Left ventricle myocardium superior (tissue), 1 donor: ENCODE results near the gene SORCS2. TPM values are rescaled to one million over a fixed set of nuclear protein-coding genes. Genes with fewer than 3 reads are reported as not detected.

Experiments used
- ATAC-seq: fragments of 200-7000 bp; cut with Tn5 transposase; one replicate; pipeline ENCODE4 v1.9.1; 2020; ENCODE audit warnings: mild to moderate bottlenecking, moderate library complexity
- DNase-seq: peaks from one replicate; pipeline ENCODE4 v3.0.0-alpha.2; 2020
- intact Hi-C: fragments of 100-400 bp; cut with micrococcal nuclease; formaldehyde crosslinking; loops from one replicate; pipeline ENCODE4 v1.11.0; 2022
- total RNA-seq: library from RNA; stranded (reverse); fragmentation: NEBNext Ultra II Directional; extraction: Animal tissue kit (Norgen Biotek cat#: 25700); gene quantifications from one replicate; pipeline ENCODE4 v1.2.1, GENCODE V29; 2021
- donor health status: DM: no; HTN: yes; CAD: no; lungs with severe emphysema.

Gene SORCS2
- total RNA-seq, 1 donor from 2014 or later: 1.5 TPM

DNA sequence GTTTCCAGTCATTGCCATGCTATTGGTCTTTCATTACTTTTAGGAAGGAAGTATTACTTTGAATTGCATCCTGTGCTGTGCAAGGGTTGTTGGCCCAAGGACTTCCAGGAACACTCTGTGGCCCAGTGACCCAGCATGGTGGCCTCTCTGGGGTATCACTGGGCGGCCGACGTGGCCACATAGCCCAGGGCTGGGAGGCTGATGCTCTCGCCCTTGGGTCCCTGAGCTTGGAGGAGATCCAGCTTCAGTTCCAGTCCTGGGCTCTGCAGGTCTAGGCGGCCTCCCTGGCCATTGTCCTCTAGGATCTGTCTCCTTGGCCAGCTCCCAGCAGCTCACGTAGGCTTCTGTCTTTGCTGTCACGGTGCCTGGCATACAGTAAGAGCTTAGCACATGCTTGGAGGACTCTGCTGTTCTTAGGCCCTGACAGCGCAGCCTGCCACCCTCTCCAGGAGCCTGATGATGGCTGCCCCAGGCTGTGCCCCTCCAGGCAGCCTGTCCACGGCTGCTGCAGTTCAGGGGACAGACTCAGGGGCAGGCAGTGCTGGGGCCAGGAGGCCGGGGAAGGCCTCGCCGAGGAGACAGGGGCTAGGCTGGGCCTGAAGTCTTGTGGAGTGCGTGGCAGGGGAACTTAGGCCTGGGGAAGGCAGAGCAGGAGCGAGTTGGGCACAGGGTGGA is 42.2 kb downstream of the SORCS2 start:
- DNase-seq: no peak

DNA sequence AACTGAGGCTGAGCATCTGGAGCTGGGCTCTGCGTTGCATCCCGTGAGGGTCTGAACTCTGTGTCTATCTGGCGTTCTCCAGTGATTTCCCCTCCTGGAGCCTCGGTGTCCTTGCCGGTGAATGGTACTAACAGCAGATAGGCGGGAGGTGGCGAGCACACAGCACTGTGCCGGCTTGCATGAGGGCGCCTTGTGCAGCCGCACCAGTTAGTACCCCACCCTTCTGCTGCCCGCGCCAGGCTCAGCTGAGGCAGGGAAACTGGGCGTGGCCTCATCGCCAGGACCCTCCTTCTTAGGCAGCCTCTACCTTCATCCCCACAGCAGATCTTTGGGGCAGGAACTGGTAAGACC is 42.7 kb downstream of the SORCS2 start:
- intact Hi-C loops: no loop called here
- no peak for ATAC-seq

More for the DNA sequence above, 42.2 kb downstream of the SORCS2 start:
- ATAC-seq: no peak
- intact Hi-C loops: no loop called here

DNA sequence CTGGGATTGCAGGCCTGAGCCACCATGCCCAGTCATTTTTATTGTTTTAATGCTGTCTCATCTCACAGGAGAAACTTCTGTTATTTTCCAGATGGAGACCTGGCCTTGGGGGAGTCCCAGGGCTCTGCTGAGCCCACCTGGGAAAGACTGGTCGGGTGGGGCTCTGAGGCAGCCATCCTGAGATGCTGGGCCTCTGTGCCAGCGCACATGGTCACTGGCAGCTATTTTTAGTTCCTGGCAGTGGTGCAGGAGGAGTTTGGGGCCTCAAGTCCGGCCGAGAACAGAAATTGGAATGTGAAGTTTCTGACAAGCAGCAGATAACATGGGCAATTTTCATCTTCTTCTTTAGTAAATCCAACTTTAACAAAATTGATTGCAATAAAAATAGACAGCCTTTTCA is 44.5 kb downstream of the SORCS2 start:
- intact Hi-C loops: no loop called here
- DNase-seq: peak; percentile 62
- ATAC-seq: peak; percentile 81

More for the DNA sequence above, 42.7 kb downstream of the SORCS2 start:
- DNase-seq: no peak

DNA sequence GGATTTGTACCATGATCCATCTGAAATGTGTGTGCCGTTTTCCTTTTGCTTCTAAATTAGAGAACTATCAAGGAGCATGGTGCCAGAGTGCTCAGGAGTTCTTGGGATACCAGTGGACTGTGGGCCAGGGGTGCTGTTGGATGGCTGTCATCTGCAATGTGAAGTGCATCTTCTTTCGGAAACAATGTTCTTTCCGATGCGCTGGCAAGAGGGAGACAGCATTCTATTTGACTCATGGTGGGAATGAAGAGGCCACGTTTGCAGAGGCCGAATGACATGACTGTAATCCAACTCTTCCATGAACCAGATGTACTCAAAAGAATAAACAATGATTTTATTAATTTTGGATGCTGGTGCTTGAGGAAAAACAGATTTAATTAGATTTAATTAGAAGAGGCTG is 45.5 kb downstream of the SORCS2 start:
- intact Hi-C loops: no loop called here
- ATAC-seq: peak; percentile 77
- DNase-seq: no peak

DNA sequence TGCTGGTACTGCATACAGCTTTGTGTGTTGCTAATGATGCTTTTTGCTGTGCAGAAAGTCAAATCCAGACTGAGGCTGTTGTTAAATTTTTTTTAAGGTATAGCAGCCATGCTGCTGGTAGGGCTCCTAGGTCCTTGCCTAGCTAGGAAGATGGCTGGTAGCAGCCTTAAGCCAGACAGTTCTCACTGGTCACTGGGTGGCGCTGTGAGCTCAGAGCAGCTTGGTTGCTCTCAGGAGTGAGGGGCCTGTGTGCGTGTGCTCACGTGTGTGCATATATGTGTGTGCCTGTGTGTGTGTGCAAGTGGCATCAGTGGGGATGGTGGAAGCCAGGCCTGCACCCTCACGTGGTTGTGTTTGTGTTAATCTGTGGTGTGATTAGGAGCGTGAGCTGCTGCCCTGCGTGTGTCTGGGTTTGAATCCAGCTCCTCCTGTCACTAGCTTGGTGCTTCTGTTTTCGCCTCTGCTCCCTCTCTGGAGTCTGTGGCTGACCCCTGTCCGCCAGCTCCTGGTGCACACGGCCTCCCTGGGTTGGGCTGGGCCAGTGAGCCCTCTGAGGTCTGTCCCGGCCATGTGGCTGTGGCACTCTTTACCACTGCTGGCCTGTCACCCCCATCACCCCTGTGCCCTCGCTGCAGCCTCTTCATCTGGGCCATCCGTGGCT is 46.1 kb downstream of the SORCS2 start:
- DNase-seq (no peak), ATAC-seq (no peak)
- intact Hi-C loops: no loop called here

DNA sequence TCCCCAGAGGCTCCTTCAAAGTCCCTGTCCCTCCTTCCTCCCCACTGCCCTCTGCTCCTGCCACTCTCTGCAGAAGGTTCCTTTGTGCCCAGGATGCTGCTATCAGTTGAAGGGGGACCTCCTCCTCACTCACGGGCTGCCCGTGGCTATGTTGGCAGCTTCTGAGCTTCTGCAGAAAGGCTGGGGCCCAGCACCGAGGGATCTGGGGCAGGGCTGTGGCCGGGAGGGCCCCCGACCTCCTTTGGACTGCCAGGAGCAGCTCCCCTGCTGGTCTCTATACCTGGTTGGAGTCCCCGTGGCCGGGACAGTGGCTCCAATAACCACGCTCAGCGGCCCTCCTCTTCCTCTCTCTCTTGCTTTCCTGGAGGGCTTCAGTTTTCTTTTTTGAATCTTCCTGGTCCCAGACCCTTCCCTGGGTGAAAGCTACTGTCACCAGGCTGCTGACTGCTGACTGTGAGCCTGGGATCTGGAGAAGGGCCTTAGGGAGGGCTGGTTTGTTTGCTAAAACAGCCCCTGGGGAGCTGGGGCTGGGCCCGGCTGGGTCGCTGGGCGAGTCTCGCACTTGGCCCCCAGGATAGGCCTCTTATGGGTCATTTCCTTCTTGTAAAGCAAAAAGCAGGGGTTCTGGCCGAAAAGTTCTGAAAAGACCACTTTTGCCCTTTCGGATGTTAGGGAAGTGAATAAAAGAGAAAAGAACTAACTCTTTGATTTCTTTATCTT is 46.9 kb downstream of the SORCS2 start:
- no peak for DNase-seq
- no peak for ATAC-seq
- intact Hi-C loops: no loop called here

DNA sequence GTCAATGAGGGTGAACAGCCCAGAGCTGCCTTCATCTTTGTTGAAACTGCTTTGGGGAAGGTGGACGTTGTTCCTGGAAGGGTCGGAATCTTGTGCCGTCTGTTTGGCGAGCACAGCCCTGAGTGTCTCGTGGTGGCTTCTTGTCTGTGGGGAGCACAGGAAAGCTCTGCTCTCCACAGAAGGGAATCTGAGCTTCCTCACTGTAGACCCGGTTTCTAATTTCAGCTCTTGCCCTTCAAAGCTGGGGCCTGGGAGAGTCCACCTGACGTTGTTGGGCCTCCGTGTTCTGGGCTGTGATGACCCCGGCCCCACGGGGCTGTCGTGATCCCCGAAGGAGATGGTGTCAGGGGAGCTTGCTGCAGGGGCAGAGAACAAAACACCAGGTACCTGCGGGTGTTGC is 47.5 kb downstream of the SORCS2 start:
- ATAC-seq (no peak), DNase-seq (no peak)
- intact Hi-C loops: no loop called here

DNA sequence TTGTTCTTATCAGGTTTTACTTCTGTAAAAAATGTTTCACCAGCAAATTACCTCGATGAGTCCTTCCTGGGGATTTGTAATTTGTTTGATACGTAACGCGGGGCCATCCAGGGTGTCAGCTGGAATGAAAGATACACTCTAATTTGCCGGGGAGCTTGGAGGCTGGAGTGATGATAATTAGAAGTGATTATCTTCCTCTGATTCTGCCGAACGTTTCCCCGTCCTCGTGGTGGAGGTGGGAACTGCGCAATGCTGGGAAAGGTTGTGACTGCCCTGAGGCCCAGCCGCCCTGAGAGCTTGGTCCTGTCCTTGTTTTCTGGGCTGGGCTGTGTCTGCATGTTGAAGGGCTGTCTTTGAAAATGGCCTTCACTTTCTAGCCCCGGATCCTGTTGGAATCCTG is 48.0 kb downstream of the SORCS2 start:
- ATAC-seq (no peak), DNase-seq (no peak)
- intact Hi-C loops: no loop called here

DNA sequence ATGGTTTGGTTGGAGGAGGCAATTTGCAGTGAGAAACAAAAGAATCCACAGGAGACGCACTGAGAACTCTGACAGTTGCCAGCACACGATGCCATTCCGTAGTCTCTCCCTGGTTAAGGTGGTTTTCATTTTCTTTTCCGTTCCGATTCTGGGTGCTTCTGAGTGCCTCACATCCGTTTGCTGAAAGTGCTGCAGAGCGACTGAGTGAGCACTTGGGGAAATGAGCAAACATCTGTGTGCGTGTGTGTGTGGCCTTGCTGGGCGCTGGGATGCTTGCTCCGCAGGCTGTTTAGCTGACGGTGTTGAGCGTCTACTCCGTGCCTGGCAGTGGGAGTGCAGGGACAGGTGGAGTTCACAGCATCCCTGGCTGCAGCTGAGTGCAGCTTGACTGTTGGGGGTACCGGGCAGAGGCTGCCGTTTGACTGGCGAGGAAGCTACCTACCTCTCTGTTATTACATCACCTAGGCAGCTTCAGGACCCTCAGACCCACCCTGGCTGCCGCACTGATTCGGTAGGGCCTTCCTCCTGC is 49.3 kb downstream of the SORCS2 start:
- no peak for ATAC-seq
- no peak for DNase-seq
- intact Hi-C loops: no loop called here

DNA sequence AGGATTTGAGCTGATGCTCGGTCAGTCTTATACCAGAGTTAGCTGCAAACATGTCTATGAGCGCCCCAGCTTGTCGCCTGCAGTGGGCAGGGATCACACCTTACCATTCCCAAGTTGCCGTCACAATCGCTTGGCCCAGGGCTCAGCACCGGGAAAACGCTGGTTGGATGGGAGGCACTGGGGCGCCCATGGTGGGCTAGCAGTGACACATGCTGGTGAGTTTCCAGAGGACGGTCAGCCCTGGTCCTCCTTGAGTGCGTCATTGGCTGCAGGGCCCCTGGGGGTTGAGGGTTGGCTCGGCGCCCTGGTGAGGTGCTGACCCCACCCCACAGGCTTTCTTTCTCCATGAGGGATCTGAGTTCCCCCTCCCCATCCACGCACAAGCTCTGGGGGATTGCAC is 50.4 kb downstream of the SORCS2 start:
- DNase-seq (no peak), ATAC-seq (no peak)
- intact Hi-C loops: no loop called here

DNA sequence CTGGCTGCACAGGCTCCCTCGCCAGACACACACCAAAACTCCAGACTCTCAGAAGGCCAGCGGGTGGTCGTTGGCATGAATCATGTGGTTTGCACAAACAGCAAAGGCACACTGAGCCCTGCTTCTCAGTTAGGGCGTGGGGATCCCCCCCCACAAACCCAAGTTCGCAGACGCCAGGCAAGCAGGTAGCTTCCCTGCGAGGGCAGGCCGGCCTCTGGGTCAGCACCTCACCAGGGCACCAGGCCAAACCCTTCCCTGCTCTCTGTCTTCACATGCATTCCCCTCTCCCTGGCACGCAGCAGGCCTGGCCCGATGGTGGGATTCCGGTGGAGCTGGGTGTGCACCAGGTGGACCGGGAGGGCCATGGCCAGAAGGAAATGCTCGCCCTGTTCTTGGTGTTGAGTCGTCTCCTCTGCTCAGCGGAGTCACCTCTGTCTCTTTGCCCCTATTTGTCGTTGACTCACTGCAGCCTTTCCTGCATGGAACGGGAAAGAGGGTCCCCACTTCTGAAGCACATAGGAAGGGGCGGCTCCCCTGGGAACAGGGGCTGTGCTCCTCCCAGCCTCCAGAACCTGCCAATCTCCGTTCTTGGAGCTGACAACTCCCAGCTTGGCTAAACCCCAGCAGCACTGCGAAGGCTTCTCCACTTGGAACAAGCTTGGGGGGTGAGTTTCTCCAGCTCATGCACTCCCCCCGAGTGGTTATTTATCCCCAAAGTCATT is 51.4 kb downstream of the SORCS2 start:
- intact Hi-C loops: no loop called here
- DNase-seq (no peak), ATAC-seq (peak; percentile 32)

DNA sequence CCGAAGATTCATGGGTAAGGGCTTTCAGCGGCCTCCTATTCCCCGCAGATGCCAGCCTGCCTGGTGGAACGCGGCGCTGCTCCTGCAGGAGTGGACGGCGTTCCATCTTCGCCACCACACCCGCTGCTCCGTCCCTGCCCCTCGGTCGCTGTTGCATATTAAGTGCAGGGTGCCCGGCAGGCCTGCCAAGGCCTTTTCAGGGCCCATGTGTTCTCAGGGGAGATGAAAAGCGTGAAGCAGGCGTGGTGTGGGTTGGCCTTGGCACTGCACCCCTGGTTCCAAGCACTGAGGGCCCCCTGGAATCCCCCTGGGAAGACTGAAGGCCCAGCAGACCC is 52.0 kb downstream of the SORCS2 start:
- no peak for DNase-seq
- intact Hi-C loops: no loop called here

DNA sequence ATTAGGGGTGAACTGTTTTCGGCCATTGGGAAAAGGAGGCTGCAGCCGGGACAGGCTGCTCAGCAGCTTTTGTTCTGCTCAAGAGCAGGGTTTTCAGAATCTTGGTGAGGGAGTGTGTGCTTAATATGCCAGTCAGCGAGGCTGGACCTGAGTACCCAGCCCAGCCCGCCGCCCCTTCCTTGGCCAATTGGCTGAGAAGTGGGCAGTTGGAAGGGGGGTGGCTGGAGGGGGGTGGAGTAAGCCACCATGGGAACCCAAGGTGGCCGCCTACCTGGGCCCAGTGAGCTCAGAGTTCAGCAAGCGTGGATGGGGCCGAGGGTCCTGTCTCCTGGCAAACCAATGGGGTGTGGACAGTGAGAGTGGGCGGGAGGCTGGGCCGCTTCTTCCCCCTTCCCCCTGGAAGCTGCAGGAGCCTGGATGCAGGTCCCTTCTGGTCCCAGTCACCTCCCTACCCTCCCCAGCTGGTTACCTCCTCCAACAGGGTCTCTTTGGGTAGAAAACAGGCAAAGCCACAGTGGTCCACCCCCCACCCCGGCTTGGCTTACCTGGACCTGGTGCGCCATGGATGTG is 52.5 kb downstream of the SORCS2 start:
- DNase-seq (peak; percentile 14), ATAC-seq (no peak)
- intact Hi-C loops: no loop called here

More for the DNA sequence above, 52.0 kb downstream of the SORCS2 start:
- ATAC-seq: no peak

DNA sequence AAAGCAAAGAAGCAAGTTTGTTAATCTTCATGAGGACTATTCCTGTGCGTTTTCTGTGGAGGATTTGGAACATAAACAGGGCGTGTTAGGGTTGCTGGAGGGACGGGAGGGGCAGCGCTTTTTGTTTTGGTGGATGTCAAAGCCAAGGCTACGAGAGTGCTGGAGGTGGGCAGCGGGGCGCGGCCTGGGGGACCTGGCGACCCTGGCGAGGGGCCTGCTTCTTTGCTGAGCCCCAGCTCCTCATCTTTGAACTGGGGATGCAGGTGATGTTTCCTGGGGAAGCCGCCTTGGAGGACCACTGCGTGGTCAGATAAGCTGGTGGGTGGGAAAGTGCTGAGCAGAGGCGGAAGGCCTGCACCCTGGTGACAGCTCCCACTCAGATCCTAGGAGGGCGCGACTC is 55.2 kb downstream of the SORCS2 start:
- no peak for DNase-seq
- ATAC-seq: no peak
- intact Hi-C loops: no loop called here

DNA sequence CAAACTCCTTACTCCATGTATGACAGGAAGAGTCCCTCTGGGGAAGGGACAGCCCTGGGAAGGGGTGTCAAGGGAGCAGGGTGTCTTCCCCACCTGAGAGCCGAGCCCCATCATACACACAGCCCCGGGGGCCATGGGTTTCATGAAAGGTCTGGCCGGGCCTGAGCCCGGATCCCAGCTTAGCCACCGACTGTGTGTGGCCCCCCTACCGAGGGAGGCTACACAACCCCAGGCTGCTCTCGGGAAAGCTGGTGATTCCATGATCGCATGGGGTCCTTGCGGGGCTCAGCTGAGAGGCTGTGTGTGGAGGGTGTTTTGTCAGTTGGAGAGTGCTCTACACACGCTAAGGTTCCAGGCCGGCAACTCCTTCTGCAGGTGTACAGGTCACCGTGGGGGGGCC is 55.6 kb downstream of the SORCS2 start:
- intact Hi-C loops: no loop called here
- ATAC-seq: no peak
- DNase-seq: no peak

DNA sequence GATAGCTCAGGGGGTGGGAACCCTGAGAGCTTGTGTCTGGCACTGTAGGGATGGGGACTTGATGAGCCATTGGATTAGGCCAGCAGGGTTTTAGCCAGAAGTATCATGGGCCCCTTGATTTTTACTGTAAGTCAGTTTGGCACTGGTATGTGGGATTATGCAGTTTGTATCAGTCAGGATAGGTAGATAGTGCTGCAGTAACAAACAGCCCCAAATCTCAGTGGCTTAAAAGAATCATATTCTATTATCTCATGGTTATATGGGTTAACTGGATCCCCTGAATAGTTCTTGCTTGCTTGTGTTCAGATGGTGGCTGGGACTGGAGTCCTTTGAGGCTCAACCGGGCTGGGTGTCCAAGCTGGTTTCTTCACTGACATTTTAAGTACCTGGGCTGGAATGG is 56.5 kb downstream of the SORCS2 start:
- intact Hi-C loops: no loop called here
- DNase-seq (no peak), ATAC-seq (no peak)

DNA sequence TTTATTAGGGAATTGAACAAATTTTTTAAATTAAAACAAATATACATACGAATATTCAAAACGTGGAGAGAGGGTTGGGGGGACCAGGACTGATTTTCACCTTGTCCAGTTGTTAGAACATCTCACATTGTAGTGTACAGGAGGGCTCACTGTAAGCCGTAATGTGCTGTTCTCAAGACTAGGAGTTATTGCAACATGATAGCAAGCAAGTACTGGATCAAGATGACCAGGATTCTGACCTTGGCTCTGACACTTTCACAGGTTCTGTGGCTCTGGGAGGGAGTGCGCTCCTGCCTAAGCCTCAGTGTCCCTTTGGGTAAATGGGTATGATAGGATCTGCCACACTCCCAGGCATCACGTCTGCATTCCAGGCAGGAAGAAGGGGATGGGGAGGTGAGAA is 59.0 kb downstream of the SORCS2 start:
- no peak for DNase-seq
- ATAC-seq: no peak
- intact Hi-C loops: no loop called here

DNA sequence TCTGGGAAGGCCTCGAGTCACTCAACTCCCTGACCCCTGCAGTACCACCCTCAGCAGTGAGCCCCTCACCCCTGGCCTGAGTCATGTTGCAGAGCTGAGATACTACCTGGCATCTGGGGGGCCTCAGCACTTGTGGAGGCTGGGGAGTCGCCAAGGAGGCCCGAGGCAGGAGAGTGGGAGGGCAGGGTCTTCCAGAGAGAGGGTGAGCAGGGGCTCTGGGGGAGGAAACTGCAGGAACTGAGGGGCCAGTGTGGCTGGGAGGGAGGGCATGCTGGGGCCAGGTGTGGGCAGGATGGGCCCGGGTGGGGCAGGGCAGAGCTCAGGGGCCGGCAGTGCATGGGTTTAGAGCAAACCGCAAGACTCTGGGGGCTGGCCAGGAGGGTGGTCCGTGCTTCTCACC is 59.7 kb downstream of the SORCS2 start:
- intact Hi-C loops: no loop called here
- DNase-seq (no peak), ATAC-seq (no peak)

DNA sequence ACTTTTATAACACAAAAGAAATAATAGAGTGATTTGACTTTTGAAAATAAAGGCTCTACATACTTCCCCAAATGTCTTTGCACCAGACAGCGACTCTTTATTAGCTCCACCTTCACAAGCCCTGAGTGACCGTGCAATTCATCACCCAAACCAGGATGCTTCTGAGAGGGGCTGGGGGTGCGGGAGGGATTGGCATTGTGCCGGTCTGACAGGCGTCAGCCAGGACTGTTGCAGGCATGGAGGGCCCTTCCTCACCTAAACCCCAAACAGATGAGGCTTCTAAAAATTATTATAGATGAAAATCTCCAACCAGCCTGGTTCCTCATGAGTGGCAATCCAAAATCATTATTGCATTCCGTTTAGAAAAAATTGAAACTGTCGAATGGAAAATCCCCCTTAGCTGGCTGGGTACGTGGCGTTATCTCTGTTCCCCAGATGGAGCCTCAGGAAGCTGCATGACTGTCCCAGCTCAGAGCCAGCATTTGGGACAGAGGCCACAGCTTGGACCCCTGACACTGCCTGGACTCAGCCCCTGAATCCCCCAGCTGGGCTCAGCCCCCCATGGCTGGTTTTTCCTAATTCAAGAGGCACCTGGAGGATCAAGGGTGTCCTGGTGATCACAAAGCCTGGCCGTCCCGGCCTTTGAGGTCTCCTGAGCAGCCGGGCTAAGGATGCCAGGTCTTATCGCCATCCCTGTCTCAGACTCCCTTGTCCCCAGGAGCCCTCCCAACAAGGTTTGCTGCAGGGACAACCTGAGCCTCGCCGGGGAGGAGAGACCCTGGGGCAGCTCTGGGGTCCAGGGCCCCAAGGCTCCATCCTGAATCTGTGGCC is 60.4 kb downstream of the SORCS2 start:
- ATAC-seq (no peak), DNase-seq (no peak)
- intact Hi-C loops: no loop called here
